ENCODE results near the gene DYNC2LI1.

DYNC2LI1 gene

GRCh38 chr2:43762286-43762685 lies 11.6 kb upstream of the DYNC2LI1 start:
- no peak for DNase-seq (ENCODE audit: low read depth)
- TF ChIP-seq CTCF (IDR thresholded peaks at IDR 0.05; ENCODE audit: low read depth, low read length, missing control alignments) = no peak
- no peak overlapping the region for H3K4me3 ChIP-seq (ENCODE audit: low read depth, low read length)

- TF ChIP-seq CTCF (IDR thresholded peaks at IDR 0.05; ENCODE audit: low read depth, low read length, missing control alignments) = no peak
- DNase-seq (ENCODE audit: low read depth) = no peak
Observed at GRCh38 chr2:43763091-43763490, 10.7 kb upstream of the DYNC2LI1 start.

GRCh38 chr2:43764086-43764705 lies 9.6 kb upstream of the DYNC2LI1 start:
- TF ChIP-seq CTCF (IDR thresholded peaks at IDR 0.05; ENCODE audit: low read depth, low read length, missing control alignments) = no peak
- no peak overlapping the region for H3K4me3 ChIP-seq (ENCODE audit: low read depth, low read length)
- DNase-seq (ENCODE audit: low read depth) = no peak

More at GRCh38 chr2:43763091-43763490, 10.7 kb upstream of the DYNC2LI1 start:
- H3K4me3 ChIP-seq (ENCODE audit: low read depth, low read length) = no peak overlapping the region

GRCh38 chr2:43766006-43766405 lies 7.8 kb upstream of the DYNC2LI1 start:
- DNase-seq (ENCODE audit: low read depth) = no peak
- H3K4me3 ChIP-seq (ENCODE audit: low read depth, low read length) = no peak overlapping the region
- TF ChIP-seq CTCF (IDR thresholded peaks at IDR 0.05; ENCODE audit: low read depth, low read length, missing control alignments) = no peak

- no peak for TF ChIP-seq CTCF (IDR thresholded peaks at IDR 0.05; ENCODE audit: low read depth, low read length, missing control alignments)
- DNase-seq (ENCODE audit: low read depth) = no peak
- H3K4me3 ChIP-seq (ENCODE audit: low read depth, low read length) = peak overlapping the region; percentile 69
Observed at GRCh38 chr2:43774617-43775016, 778 bp downstream of the DYNC2LI1 start.

- no peak overlapping the region for H3K4me3 ChIP-seq (ENCODE audit: low read depth, low read length)
- TF ChIP-seq CTCF (IDR thresholded peaks at IDR 0.05; ENCODE audit: low read depth, low read length, missing control alignments) = no peak
- no peak for DNase-seq (ENCODE audit: low read depth)
Observed at GRCh38 chr2:43776324-43776723, 2.5 kb downstream of the DYNC2LI1 start.

- no peak for DNase-seq (ENCODE audit: low read depth)
- no peak for TF ChIP-seq CTCF (IDR thresholded peaks at IDR 0.05; ENCODE audit: low read depth, low read length, missing control alignments)
- no peak overlapping the region for H3K4me3 ChIP-seq (ENCODE audit: low read depth, low read length)
Observed at GRCh38 chr2:43777306-43777926, 3.6 kb downstream of the DYNC2LI1 start.

Measured in GM12864 (cell line).